Body of pancreas (tissue), 4 donors: ENCODE results near the gene CERS5. TPM values are rescaled to one million over a fixed set of nuclear protein-coding genes. Genes with fewer than 3 reads are reported as not detected.

Experiments used
- ATAC-seq: fragments of 150-250 bp; one replicate; pipeline ENCODE4 v1.9.1; 2016
- DNase-seq, 4 donors: peaks; one replicate each; pipeline ENCODE4 v3.0.0-alpha.2; 2019
- H3K27ac ChIP-seq, 4 donors: fragments of 200-600 bp; sonication (generic); 1 replicate in 3 of 4; 2 replicates in 1 of 4; pipeline versions ENCODE4 v1.5.1 to v1.6.1; 2016 to 2019; ENCODE audit warnings: mild to moderate bottlenecking in 1 of 4, mixed read lengths in 1 of 4, moderate library complexity in 1 of 4
- H3K27me3 ChIP-seq, 2 donors: fragments of 200-600 bp; sonication (generic); one replicate each; pipeline ENCODE4 v1.6.0; 2016; ENCODE audit warnings: mild to moderate bottlenecking in 1 of 2
- H3K36me3 ChIP-seq, 2 donors: fragments of 200-600 bp; sonication (generic); replicated peaks in 1 of 2; 2 replicates each; pipeline ENCODE4 v1.5.1; 2016; ENCODE audit warnings: low read depth in 2 of 2; ENCODE audit not compliant: insufficient read depth in 1 of 2
- H3K4me1 ChIP-seq: fragments of 200-600 bp; sonication (generic); one replicate; pipeline ENCODE4 v1.6.0; 2016
- H3K4me3 ChIP-seq, 2 donors: fragments of 200-600 bp; sonication (generic); 1 replicate in 1 of 2; 2 replicates in 1 of 2; pipeline ENCODE4 v1.5.1; 2016 to 2019
- H3K9me3 ChIP-seq, 3 donors: fragments of 200-600 bp; sonication (generic); 1 replicate in 2 of 3; 2 replicates in 1 of 3; pipeline ENCODE4 v1.5.1; 2016
- POLR2A ChIP-seq, 3 donors: fragments of 450-650 bp; IDR thresholded peaks; one replicate each; pipeline ENCODE4 v1.6.1; 2016; ENCODE audit warnings: antibody characterized with exemption in 3 of 3, mild to moderate bottlenecking in 2 of 3
- WGBS, 2 donors: methylation state at CpG; one replicate each; pipeline ENCODE4 v1.1.5; 2017; 5-methylcytosine and 5-hydroxymethylcytosine counted together
- intact Hi-C: fragments of 100-400 bp; cut with DNase I; formaldehyde crosslinking; loops from one replicate; pipeline ENCODE4 v1.15.1; 2023
- total RNA-seq, 2 donors: library from RNA; depleted of rRNA; stranded (reverse); fragments of >200 nt; gene quantifications; one replicate each; pipeline ENCODE4 v1.1.0, GENCODE V29; 2016
- TF ChIP-seq, protein P1 (sequence below), 7 experiments: fragments of 450-650 bp in 4 of 7; fragments of 200-600 bp in 3 of 7; sonication (generic) in 3 of 7; IDR thresholded peaks; one replicate each; pipeline ENCODE4 v1.5.1; 2016 to 2019; ENCODE audit warnings: antibody characterized with exemption in 7 of 7

CERS5 gene
- total RNA-seq, 2 donors from 2014 or later: 17.8 to 20.2 TPM

DNA sequence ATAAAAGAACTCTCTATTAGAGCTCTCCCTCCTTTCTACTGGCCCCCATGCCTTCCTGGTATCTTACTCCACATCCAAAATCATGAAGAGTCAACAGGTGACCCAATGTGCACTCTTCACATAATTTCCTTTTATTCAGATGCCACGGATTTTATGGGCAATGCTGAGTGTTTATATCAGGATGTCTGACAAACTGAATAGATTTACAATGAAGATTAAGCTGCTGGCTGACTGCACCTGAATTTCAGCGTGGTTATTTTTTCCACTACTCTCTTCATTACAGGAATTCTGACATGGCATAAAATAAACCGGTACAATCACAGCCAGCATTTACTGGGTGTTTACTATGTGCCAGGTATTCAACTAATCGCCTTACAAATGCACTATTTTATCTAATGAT, 29.4 kb upstream of the CERS5 start:
- TF ChIP-seq, protein P1, sequence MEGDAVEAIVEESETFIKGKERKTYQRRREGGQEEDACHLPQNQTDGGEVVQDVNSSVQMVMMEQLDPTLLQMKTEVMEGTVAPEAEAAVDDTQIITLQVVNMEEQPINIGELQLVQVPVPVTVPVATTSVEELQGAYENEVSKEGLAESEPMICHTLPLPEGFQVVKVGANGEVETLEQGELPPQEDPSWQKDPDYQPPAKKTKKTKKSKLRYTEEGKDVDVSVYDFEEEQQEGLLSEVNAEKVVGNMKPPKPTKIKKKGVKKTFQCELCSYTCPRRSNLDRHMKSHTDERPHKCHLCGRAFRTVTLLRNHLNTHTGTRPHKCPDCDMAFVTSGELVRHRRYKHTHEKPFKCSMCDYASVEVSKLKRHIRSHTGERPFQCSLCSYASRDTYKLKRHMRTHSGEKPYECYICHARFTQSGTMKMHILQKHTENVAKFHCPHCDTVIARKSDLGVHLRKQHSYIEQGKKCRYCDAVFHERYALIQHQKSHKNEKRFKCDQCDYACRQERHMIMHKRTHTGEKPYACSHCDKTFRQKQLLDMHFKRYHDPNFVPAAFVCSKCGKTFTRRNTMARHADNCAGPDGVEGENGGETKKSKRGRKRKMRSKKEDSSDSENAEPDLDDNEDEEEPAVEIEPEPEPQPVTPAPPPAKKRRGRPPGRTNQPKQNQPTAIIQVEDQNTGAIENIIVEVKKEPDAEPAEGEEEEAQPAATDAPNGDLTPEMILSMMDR (IDR thresholded peaks at IDR 0.05): no peak
- no peak for TF ChIP-seq POLR2A (IDR thresholded peaks at IDR 0.05)
- Histone ChIP-seq H3K27ac (no peak overlapping the region), H3K4me1 (peaks cover 6% of the 10 kb centered on the region), H3K9me3 (no peaks in the 10 kb centered on the region), H3K4me3 (no peak overlapping the region), H3K36me3 (peaks cover 0 to 17% of the 10 kb centered on the region in 2 donors), H3K27me3 (no peaks in the 10 kb centered on the region)
- DNase-seq (no peak), ATAC-seq (no peak)
- intact Hi-C loops: no loop called here
- WGBS, 2 donors: 51 to 62% methylated on average over 4 of the region's 4 CpGs

DNA sequence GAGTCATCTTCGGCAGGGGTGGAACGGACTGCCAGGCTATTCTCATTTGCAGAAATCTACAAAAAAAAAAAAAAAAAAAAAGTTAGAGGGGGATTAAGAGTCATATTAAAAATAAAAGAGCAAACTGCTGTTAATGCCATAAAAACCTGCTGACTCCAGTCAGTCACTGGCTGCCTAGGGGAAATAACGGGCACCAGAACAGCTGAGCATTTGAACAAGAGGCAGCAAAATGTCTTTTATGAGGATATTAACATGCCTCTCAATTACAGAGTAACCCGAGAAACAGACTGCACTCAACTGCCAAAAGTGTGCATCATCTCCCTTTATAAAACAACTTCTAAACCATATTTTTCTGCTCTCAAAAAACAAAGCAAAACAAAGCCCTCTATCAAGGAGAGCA, 28.7 kb upstream of the CERS5 start:
- WGBS, 2 donors: 90 to 94% methylated on average over 4 of the region's 4 CpGs
- Histone ChIP-seq H3K4me1 (no peaks in the 10 kb centered on the region), H3K27ac (no peak overlapping the region), H3K4me3 (no peak overlapping the region), H3K27me3 (no peaks in the 10 kb centered on the region), H3K9me3 (no peaks in the 10 kb centered on the region), H3K36me3 (peaks cover 0 to 17% of the 10 kb centered on the region in 2 donors)
- DNase-seq (no peak), ATAC-seq (no peak)
- intact Hi-C loops: no loop called here
- TF ChIP-seq POLR2A (IDR thresholded peaks at IDR 0.05): no peak
- TF ChIP-seq, protein P1 (IDR thresholded peaks at IDR 0.05): no peak

DNA sequence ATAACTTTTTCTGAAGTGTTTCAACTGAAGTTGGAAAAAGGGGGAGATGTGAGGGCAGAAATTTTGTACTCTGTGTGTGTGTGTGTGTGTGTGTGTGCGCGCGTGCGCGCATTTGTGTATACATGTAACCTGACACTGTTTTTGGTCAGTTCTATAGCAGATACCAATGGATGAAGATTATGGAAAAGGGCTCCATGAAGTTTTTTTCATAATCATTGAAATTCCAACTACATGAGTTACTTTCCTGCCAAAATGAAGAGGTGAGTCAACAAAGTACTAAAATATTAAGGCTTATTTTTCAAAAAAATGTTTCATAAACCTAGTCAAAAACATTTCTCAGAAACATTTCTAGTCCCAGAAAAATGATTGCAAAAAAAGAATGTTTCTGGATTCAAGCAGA, 25.7 kb upstream of the CERS5 start:
- Histone ChIP-seq H3K36me3 (peaks cover 0 to 4% of the 10 kb centered on the region in 2 donors), H3K9me3 (no peaks in the 10 kb centered on the region), H3K27ac (no peak overlapping the region), H3K27me3 (no peaks in the 10 kb centered on the region), H3K4me3 (no peak overlapping the region), H3K4me1 (no peaks in the 10 kb centered on the region)
- intact Hi-C loops: no loop called here
- 75 to 93% methylated on average over 5 of the region's 5 CpGs for WGBS, 2 donors
- DNase-seq: no peak
- ATAC-seq: no peak
- TF ChIP-seq, protein P1 (IDR thresholded peaks at IDR 0.05): no peak

DNA sequence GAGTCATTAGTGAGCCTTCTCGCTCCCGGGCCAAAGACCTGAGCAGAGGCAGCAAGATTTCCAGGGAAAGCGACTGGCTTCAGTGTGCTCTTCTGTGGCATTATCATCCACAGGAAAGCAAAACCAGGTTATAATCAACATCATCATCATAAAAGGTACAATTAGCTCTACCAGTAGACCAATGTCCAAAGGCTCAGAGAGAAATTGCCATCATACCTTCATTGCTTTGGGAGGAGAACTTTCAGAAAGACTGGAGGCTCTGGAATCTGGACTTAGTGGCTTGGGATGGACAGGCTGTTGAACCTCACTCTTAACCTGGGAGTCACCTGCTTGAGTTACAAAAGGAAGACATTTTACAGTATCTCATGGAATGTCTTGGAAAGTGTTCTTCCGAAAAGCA, 25.1 kb upstream of the CERS5 start:
- Histone ChIP-seq H3K27me3 (no peaks in the 10 kb centered on the region), H3K4me3 (no peak overlapping the region), H3K4me1 (no peaks in the 10 kb centered on the region), H3K9me3 (no peaks in the 10 kb centered on the region), H3K27ac (no peak overlapping the region), H3K36me3 (peaks cover 0 to 4% of the 10 kb centered on the region in 2 donors)
- TF ChIP-seq, protein P1 (IDR thresholded peaks at IDR 0.05): no peak
- TF ChIP-seq POLR2A (IDR thresholded peaks at IDR 0.05): no peak
- no peak for DNase-seq
- WGBS, 2 donors: 94 to 95% methylated on average over 4 of the region's 4 CpGs
- intact Hi-C loops: no loop called here
- ATAC-seq: no peak

DNA sequence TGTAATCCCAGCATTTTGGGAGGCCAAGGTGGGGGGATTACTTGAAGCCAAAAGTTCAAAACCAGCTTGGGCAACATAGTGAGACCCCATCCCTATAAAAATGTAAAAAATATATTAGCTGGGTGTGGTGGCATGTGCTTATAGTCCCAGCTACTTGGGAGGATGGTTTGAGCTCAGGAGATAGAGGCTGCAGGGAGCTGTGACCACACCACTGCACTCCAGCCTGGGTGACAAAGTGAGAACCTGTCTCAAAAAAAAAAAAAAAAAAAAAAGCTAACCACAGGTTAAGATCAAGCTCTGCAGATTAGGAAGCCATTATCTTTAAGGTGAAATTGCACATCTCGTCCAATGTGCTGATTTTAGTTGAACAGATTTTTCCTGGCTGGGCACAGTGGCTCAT, 23.7 kb upstream of the CERS5 start:
- Histone ChIP-seq H3K27ac (no peak overlapping the region), H3K4me1 (no peaks in the 10 kb centered on the region), H3K36me3 (peaks cover 0 to 4% of the 10 kb centered on the region in 2 donors), H3K27me3 (no peaks in the 10 kb centered on the region), H3K4me3 (no peak overlapping the region), H3K9me3 (no peaks in the 10 kb centered on the region)
- ATAC-seq (no peak), DNase-seq (no peak)
- intact Hi-C loops: no loop called here
- 93 to 100% methylated on average over 1 of the region's 1 CpG for WGBS, 2 donors
- no peak for TF ChIP-seq POLR2A (IDR thresholded peaks at IDR 0.05)
- TF ChIP-seq, protein P1 (IDR thresholded peaks at IDR 0.05): no peak
